ENCODE results near the gene SKIC8.

Gene SKIC8

DNA sequence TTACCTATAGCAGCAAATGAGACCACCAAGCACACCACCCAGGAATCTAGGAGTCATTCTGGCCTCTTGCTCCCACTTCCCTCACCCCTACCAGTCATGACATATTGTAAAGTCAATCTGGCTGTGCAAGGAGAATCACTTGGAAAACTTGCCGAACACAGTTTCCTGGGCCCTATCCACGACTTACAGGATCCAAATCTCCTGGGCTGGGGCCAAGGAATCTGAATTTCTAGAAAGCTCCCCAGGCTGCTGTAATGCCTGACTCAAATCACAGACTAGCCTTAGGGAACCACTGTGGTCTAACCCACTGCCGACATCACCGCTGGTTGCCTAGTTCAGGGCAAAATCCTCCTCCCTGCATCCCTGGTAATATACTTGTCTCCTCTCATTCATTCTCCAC lies 36.6 kb upstream of the SKIC8 start:
- Histone ChIP-seq H3K36me3 (ENCODE audit: insufficient read depth, low read length) (no peaks in the 10 kb centered on the region), H3K27ac (ENCODE audit: low read depth, low read length) (no peak overlapping the region), H3K4me1 (ENCODE audit: insufficient read depth, low read length) (no peaks in the 10 kb centered on the region), H3K9ac (ENCODE audit: low read length) (no peak overlapping the region), H3K9me3 (ENCODE audit: low read length) (no peaks in the 10 kb centered on the region), H3K4me3 (ENCODE audit: low read depth in 1 of 2, low read length in 2 of 2) (no peak overlapping the region), H3K27me3 (ENCODE audit: control insufficient read depth in 1 of 2, insufficient read depth in 2 of 2, low read length in 2 of 2) (peaks cover 16 to 25% of the 10 kb centered on the region in 2 donors)

- no peak overlapping the region for H3K9ac ChIP-seq (ENCODE audit: low read length)
- no peaks in the 10 kb centered on the region for H3K9me3 ChIP-seq (ENCODE audit: low read length)
- H3K27me3 ChIP-seq (ENCODE audit: control insufficient read depth in 1 of 2, insufficient read depth in 2 of 2, low read length in 2 of 2) = peaks cover 8 to 14% of the 10 kb centered on the region in 2 donors
- H3K27ac ChIP-seq (ENCODE audit: low read depth, low read length) = no peak overlapping the region
- no peak overlapping the region for H3K4me3 ChIP-seq (ENCODE audit: low read depth in 1 of 2, low read length in 2 of 2)
- H3K36me3 ChIP-seq (ENCODE audit: insufficient read depth, low read length) = no peaks in the 10 kb centered on the region
- H3K4me1 ChIP-seq (ENCODE audit: insufficient read depth, low read length) = no peaks in the 10 kb centered on the region
Measured at GRCh38 chr15:78334845-78335244, 35.4 kb upstream of the SKIC8 start.

DNA sequence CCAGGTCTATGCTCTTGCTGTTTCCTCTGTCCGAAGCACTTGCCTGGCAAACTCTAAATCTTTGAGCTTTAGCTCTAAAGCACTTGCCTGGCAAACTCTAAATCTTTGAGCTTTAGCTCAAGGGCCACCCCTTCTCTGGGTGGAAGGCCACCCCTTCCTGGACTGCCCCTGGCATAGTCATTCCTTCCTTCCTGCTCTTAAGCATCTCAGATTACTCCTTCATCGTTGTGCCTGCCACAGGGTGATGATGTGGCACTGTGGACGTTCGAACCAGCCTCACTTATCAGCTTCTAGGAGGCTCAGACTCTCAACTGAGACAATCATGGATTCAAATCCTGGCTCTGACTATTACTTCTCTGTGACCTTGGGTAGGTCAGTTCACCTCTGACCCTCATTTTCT lies 30.2 kb upstream of the SKIC8 start:
- no peaks in the 10 kb centered on the region for H3K36me3 ChIP-seq (ENCODE audit: insufficient read depth, low read length)
- H3K27me3 ChIP-seq (ENCODE audit: control insufficient read depth in 1 of 2, insufficient read depth in 2 of 2, low read length in 2 of 2) = no peaks in the 10 kb centered on the region
- no peak overlapping the region for H3K27ac ChIP-seq (ENCODE audit: low read depth, low read length)
- H3K4me1 ChIP-seq (ENCODE audit: insufficient read depth, low read length) = peaks cover 7% of the 10 kb centered on the region
- no peak overlapping the region for H3K9ac ChIP-seq (ENCODE audit: low read length)
- no peaks in the 10 kb centered on the region for H3K9me3 ChIP-seq (ENCODE audit: low read length)
- H3K4me3 ChIP-seq (ENCODE audit: low read depth in 1 of 2, low read length in 2 of 2) = no peak overlapping the region

DNA sequence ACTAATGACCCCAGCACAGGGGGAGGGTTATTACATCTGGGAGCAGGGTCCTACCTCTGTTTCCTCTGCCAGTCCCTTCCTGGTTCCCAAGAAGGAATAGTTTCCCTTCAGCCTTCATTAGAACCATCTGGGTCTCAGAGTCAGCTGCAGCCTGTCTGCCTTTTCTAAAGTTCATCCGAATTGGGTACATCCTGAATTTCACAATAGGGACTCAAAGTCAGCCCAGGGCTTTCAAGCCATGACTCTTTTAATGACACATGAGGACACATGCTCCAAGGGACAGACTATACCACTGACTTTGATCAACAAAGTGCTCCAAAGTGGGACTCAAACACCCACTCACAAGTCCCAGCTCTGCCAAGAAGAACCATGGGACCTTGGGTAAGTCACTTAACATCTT lies 28.1 kb upstream of the SKIC8 start:
- Histone ChIP-seq H3K9ac (ENCODE audit: low read length) (no peak overlapping the region), H3K4me3 (ENCODE audit: low read depth in 1 of 2, low read length in 2 of 2) (no peak overlapping the region), H3K36me3 (ENCODE audit: insufficient read depth, low read length) (no peaks in the 10 kb centered on the region), H3K9me3 (ENCODE audit: low read length) (no peaks in the 10 kb centered on the region), H3K27me3 (ENCODE audit: control insufficient read depth in 1 of 2, insufficient read depth in 2 of 2, low read length in 2 of 2) (no peaks in the 10 kb centered on the region), H3K4me1 (ENCODE audit: insufficient read depth, low read length) (peaks cover 7% of the 10 kb centered on the region), H3K27ac (ENCODE audit: low read depth, low read length) (no peak overlapping the region)

DNA sequence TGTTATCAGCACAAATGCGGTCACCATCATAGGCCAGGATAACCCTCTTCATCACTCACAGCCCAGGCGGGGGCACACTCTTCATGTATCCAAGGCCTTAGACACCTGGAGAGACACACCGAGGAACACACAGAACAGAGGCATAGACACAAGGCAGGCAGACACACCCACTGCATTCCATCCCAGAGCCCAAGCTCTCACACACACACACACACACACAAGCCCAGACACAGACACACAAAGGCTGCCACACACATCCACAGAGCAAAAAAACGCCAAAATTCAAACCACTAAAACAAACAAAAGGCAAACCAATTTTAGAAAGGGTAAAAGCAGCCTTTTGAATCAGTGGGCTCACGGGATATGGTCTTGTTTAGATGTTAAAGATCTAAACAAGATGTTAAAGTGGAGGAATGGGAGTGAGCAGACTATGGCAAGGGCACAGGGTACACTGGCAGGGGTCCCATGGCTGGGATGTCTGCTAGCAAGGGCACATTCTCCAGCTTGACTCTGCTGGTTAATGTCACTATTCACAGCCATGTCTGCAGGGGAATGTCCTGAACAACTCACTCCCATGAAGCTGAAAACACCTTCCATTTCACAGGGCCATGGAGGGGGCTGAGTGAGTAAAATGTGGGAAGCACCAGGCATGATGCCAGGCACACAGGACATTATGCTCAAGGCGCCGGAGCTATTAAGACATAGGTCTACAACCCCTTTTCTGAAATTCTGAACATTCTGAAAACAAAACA lies 25.9 kb upstream of the SKIC8 start:
- no peak overlapping the region for H3K9ac ChIP-seq (ENCODE audit: low read length)

GRCh38 chr15:78324144-78324543 lies 24.7 kb upstream of the SKIC8 start:
- Histone ChIP-seq H3K36me3 (ENCODE audit: insufficient read depth, low read length) (no peaks in the 10 kb centered on the region), H3K9ac (ENCODE audit: low read length) (no peak overlapping the region), H3K9me3 (ENCODE audit: low read length) (no peaks in the 10 kb centered on the region), H3K27me3 (ENCODE audit: control insufficient read depth in 1 of 2, insufficient read depth in 2 of 2, low read length in 2 of 2) (no peaks in the 10 kb centered on the region), H3K4me1 (ENCODE audit: insufficient read depth, low read length) (peaks cover 7% of the 10 kb centered on the region), H3K27ac (ENCODE audit: low read depth, low read length) (no peak overlapping the region), H3K4me3 (ENCODE audit: low read depth in 1 of 2, low read length in 2 of 2) (no peak overlapping the region)

More for the DNA sequence above, 25.9 kb upstream of the SKIC8 start:
- peaks cover 7% of the 10 kb centered on the region for H3K4me1 ChIP-seq (ENCODE audit: insufficient read depth, low read length)
- H3K9me3 ChIP-seq (ENCODE audit: low read length) = no peaks in the 10 kb centered on the region
- no peak overlapping the region for H3K4me3 ChIP-seq (ENCODE audit: low read depth in 1 of 2, low read length in 2 of 2)
- no peaks in the 10 kb centered on the region for H3K27me3 ChIP-seq (ENCODE audit: control insufficient read depth in 1 of 2, insufficient read depth in 2 of 2, low read length in 2 of 2)
- no peak overlapping the region for H3K27ac ChIP-seq (ENCODE audit: low read depth, low read length)
- no peaks in the 10 kb centered on the region for H3K36me3 ChIP-seq (ENCODE audit: insufficient read depth, low read length)

GRCh38 chr15:78323693-78324092 lies 24.3 kb upstream of the SKIC8 start:
- Histone ChIP-seq H3K9ac (ENCODE audit: low read length) (no peak overlapping the region), H3K4me1 (ENCODE audit: insufficient read depth, low read length) (peaks cover 7% of the 10 kb centered on the region), H3K4me3 (ENCODE audit: low read depth in 1 of 2, low read length in 2 of 2) (no peak overlapping the region), H3K27me3 (ENCODE audit: control insufficient read depth in 1 of 2, insufficient read depth in 2 of 2, low read length in 2 of 2) (no peaks in the 10 kb centered on the region), H3K27ac (ENCODE audit: low read depth, low read length) (no peak overlapping the region), H3K36me3 (ENCODE audit: insufficient read depth, low read length) (no peaks in the 10 kb centered on the region), H3K9me3 (ENCODE audit: low read length) (no peaks in the 10 kb centered on the region)

- no peaks in the 10 kb centered on the region for H3K27me3 ChIP-seq (ENCODE audit: control insufficient read depth in 1 of 2, insufficient read depth in 2 of 2, low read length in 2 of 2)
- H3K9me3 ChIP-seq (ENCODE audit: low read length) = no peaks in the 10 kb centered on the region
- H3K27ac ChIP-seq (ENCODE audit: low read depth, low read length) = no peak overlapping the region
- H3K36me3 ChIP-seq (ENCODE audit: insufficient read depth, low read length) = no peaks in the 10 kb centered on the region
- peaks cover 7% of the 10 kb centered on the region for H3K4me1 ChIP-seq (ENCODE audit: insufficient read depth, low read length)
- no peak overlapping the region for H3K9ac ChIP-seq (ENCODE audit: low read length)
- no peak overlapping the region for H3K4me3 ChIP-seq (ENCODE audit: low read depth in 1 of 2, low read length in 2 of 2)
Measured at GRCh38 chr15:78322724-78323521, 23.5 kb upstream of the SKIC8 start.

DNA sequence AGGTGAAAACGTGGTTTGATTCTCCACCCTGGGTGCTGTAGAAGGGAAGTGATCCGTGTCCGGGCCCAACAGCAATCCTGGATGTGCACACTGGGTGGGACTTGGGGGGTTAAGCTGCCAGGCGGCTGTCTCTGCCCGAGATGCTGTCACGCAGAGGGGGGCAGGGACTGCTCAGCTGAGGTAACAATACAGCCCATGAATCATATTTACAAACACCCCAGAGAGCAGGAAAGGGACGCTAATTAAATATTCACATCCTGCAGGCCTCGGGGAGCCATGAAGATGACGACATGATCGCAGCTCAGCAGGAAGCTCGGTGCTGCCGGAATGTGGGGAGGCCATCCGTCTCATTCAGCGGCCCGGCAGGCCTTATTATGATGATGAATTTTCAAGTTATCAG lies 22.8 kb upstream of the SKIC8 start:
- no peaks in the 10 kb centered on the region for H3K27me3 ChIP-seq (ENCODE audit: control insufficient read depth in 1 of 2, insufficient read depth in 2 of 2, low read length in 2 of 2)
- H3K4me3 ChIP-seq (ENCODE audit: low read depth in 1 of 2, low read length in 2 of 2) = no peak overlapping the region
- H3K4me1 ChIP-seq (ENCODE audit: insufficient read depth, low read length) = peaks cover 7% of the 10 kb centered on the region
- H3K9me3 ChIP-seq (ENCODE audit: low read length) = no peaks in the 10 kb centered on the region
- no peak overlapping the region for H3K27ac ChIP-seq (ENCODE audit: low read depth, low read length)
- no peak overlapping the region for H3K9ac ChIP-seq (ENCODE audit: low read length)
- H3K36me3 ChIP-seq (ENCODE audit: insufficient read depth, low read length) = no peaks in the 10 kb centered on the region

DNA sequence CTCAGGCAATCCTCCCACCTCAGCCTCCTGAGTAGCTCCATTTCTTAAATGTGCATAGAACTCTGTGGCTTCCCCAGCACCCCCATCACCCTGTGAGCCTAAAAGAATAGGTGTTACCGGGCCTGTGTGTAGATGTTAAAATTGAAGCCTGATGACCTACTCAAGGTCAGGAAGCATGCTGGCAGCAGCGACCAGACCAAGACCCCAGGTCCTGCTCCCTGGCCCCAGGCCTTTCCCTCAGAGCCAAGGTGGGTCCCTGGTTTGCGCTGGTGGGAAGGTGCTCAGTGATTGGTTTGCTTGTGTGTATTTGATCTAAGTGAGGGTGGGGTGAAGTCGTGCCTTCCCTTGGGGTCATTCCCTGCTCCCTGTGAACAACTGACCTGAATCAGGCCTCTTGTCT lies 22.4 kb upstream of the SKIC8 start:
- no peak overlapping the region for H3K27ac ChIP-seq (ENCODE audit: low read depth, low read length)
- H3K4me1 ChIP-seq (ENCODE audit: insufficient read depth, low read length) = peaks cover 7% of the 10 kb centered on the region
- no peak overlapping the region for H3K4me3 ChIP-seq (ENCODE audit: low read depth in 1 of 2, low read length in 2 of 2)
- H3K27me3 ChIP-seq (ENCODE audit: control insufficient read depth in 1 of 2, insufficient read depth in 2 of 2, low read length in 2 of 2) = no peaks in the 10 kb centered on the region
- H3K36me3 ChIP-seq (ENCODE audit: insufficient read depth, low read length) = no peaks in the 10 kb centered on the region
- H3K9me3 ChIP-seq (ENCODE audit: low read length) = no peaks in the 10 kb centered on the region
- H3K9ac ChIP-seq (ENCODE audit: low read length) = no peak overlapping the region

- Histone ChIP-seq H3K4me3 (ENCODE audit: low read depth in 1 of 2, low read length in 2 of 2) (no peak overlapping the region), H3K27ac (ENCODE audit: low read depth, low read length) (no peak overlapping the region), H3K27me3 (ENCODE audit: control insufficient read depth in 1 of 2, insufficient read depth in 2 of 2, low read length in 2 of 2) (no peaks in the 10 kb centered on the region), H3K4me1 (ENCODE audit: insufficient read depth, low read length) (peaks cover 7% of the 10 kb centered on the region), H3K36me3 (ENCODE audit: insufficient read depth, low read length) (no peaks in the 10 kb centered on the region), H3K9ac (ENCODE audit: low read length) (no peak overlapping the region), H3K9me3 (ENCODE audit: low read length) (no peaks in the 10 kb centered on the region)
Measured at GRCh38 chr15:78321041-78321570, 21.7 kb upstream of the SKIC8 start.
